CD4-positive, alpha-beta memory T cell (primary cell): Measurements from ENCODE around the gene ZBED3. TPM values are rescaled to one million over a fixed set of nuclear protein-coding genes. Genes with fewer than 3 reads are reported as not detected.
"Not testable (repeated sequence)": the region's sequence is repeated elsewhere in the genome, so short reads cannot be mapped to it uniquely, and the experiment has no call there.

ENCODE experiments used
- CTCF ChIA-PET: fragments of 350-600 bp; sonication (Branson Sonifier 250); formaldehyde crosslinking; loops from one replicate; lab custom pipeline; 2021; ENCODE audit warnings: inconsistent platforms; ENCODE audit not compliant: partially characterized antibody; lab: Charles Lee
- POLR2A ChIA-PET: fragments of 350-600 bp; sonication (Branson Sonifier 250); formaldehyde crosslinking; loops from one replicate; lab custom pipeline; 2021; ENCODE audit not compliant: partially characterized antibody; lab: Charles Lee
- DNase-seq, 5 donors: peaks; one replicate each; pipeline versions ENCODE4 v3.0.0 to v3.0.0-alpha.2; 2020 to 2022; ENCODE audit warnings: mixed read lengths in 1 of 5
- H3K27ac ChIP-seq: one replicate; pipeline ENCODE4 v1.7.0; 2013; ENCODE audit warnings: low read depth, low read length
- H3K27me3 ChIP-seq: 2 replicates; pipeline ENCODE4 v1.7.0; 2013; ENCODE audit warnings: mild to moderate bottlenecking, low read length, moderate library complexity; ENCODE audit not compliant: insufficient read depth
- H3K36me3 ChIP-seq: 2 replicates; pipeline ENCODE4 v1.7.0; 2013; ENCODE audit warnings: mild to moderate bottlenecking, low read length, moderate library complexity; ENCODE audit not compliant: insufficient read depth
- H3K4me1 ChIP-seq: 2 replicates; pipeline ENCODE4 v1.7.0; 2013; ENCODE audit warnings: mild to moderate bottlenecking, low read length, moderate library complexity; ENCODE audit not compliant: insufficient read depth
- H3K4me3 ChIP-seq, 2 donors: one replicate each; pipeline ENCODE4 v1.7.0; 2013; ENCODE audit warnings: low read length in 2 of 2, mild to moderate bottlenecking in 1 of 2
- H3K9me3 ChIP-seq, 2 donors: one replicate each; pipeline ENCODE4 v1.7.0; 2013; ENCODE audit warnings: low read length in 2 of 2, control low read depth in 1 of 2; ENCODE audit not compliant: control insufficient read depth in 1 of 2
- H3K27ac Mint-ChIP-seq, 7 donors: one replicate each; pipeline ENCODE4 v1.8.0; 2020 to 2021; ENCODE audit warnings: mixed read lengths in 7 of 7, mild to moderate bottlenecking in 6 of 7, inconsistent platforms in 3 of 7, moderate library complexity in 3 of 7
- H3K27me3 Mint-ChIP-seq, 2 donors: one replicate each; pipeline ENCODE4 v1.8.0; 2020 to 2021; ENCODE audit warnings: mixed read lengths in 2 of 2
- H3K36me3 Mint-ChIP-seq, 2 donors: one replicate each; pipeline ENCODE4 v1.8.0; 2020 to 2021; ENCODE audit warnings: mixed read lengths in 2 of 2, inconsistent platforms in 1 of 2, mild to moderate bottlenecking in 1 of 2
- H3K4me1 Mint-ChIP-seq, 4 donors: one replicate each; pipeline ENCODE4 v1.8.0; 2020 to 2021; ENCODE audit warnings: mixed read lengths in 4 of 4, mild to moderate bottlenecking in 1 of 4
- H3K4me3 Mint-ChIP-seq, 8 donors: one replicate each; pipeline ENCODE4 v1.8.0; 2020 to 2021; ENCODE audit warnings: mixed read lengths in 8 of 8, mild to moderate bottlenecking in 7 of 8, moderate library complexity in 6 of 8, inconsistent platforms in 3 of 8
- H3K9me3 Mint-ChIP-seq, 8 donors: one replicate each; pipeline ENCODE4 v1.8.0; 2020 to 2021; ENCODE audit warnings: mixed read lengths in 8 of 8, mild to moderate bottlenecking in 5 of 8, inconsistent platforms in 3 of 8, moderate library complexity in 1 of 8
- intact Hi-C: fragments of 100-400 bp; cut with micrococcal nuclease; formaldehyde crosslinking; loops from one replicate; pipeline ENCODE4 v1.15.1; 2023
- polyA plus RNA-seq, 2 donors: library from polyadenylated mRNA; unstranded; fragments of 300-500 nt; fragmentation: Illumina TruSeq; gene quantifications; one replicate each; pipeline ENCODE4 v1.2.3, GENCODE V29; 2021
- total RNA-seq, 2 experiments: library from RNA; stranded (reverse); gene quantifications; one replicate each; pipeline ENCODE4 v1.2.3, GENCODE V29; 2021

Gene ZBED3
- total and polyA plus RNA-seq, 4 experiments from 2014 or later = 0.15 to 1.4 (median 0.90) TPM

DNA sequence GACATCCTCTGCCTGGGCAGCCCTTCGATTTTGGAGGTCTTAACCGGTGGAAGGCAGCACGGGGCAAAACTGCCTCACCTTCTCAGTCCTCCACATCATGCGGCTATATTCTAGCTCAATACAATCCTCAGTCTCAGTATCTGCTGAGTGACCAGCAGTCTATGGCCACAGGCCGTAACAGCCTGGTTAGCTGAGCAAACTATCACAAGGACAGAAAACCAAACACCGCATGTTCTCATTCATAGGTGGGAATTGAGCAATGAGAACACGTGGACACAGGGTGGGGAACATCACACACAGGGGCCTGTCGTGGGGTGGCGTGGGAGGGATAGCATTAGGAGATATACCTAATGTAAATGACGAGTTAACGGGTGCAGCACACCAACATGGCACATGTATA is 6.6 kb downstream of the ZBED3 start:
- H3K27me3 Mint-ChIP-seq, H3K9me3 ChIP-seq, intact Hi-C loops, POLR2A ChIA-PET, H3K4me3 ChIP-seq, H3K36me3 Mint-ChIP-seq, H3K4me1 ChIP-seq, H3K4me3 Mint-ChIP-seq, H3K4me1 Mint-ChIP-seq, H3K9me3 Mint-ChIP-seq, H3K27ac ChIP-seq, H3K27me3 ChIP-seq, CTCF ChIA-PET, H3K36me3 ChIP-seq, DNase-seq: not testable (repeated sequence)
- H3K27ac Mint-ChIP-seq = peak overlapping the region in 1 of 7 donors; percentile 52

DNA sequence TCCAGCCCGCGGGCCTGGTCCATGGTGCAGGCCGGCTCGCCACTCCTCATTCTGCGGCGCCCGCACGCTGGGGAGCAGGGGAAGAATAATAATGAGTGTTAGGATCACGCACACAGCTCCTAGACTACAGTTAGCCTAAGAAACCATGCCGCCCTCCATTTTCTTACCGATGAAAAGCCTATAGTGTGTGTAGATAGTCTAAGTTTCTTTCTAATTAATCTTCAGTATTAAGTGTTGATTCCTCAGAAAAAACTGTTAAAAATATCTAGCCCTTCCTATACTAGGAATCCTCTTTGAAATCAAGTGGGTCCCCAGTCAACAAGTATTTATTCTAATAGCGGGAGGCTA is 9.3 kb downstream of the ZBED3 start:
- Mint-ChIP-seq H3K27me3 (no peaks in the 10 kb centered on the region), H3K9me3 (peaks cover 0 to 2% (median 0%) of the 10 kb centered on the region in 8 donors), H3K4me3 (peak overlapping the region in 7 of 8 donors; percentile 40 to 79 (median 68)), H3K27ac (no peak overlapping the region), H3K4me1 (peaks cover 6 to 9% (median 8%) of the 10 kb centered on the region in 4 donors), H3K36me3 (peaks cover 1 to 9% of the 10 kb centered on the region in 2 donors)
- CTCF ChIA-PET = interaction anchor here (1.0 to 2.4 kb wide), 6 partner anchors 8 to 229 kb away, joined by 3 to 16 read pairs (median 7); partner anchors contain the start of genes AGGF1 and ZBED3
- H3K9me3 ChIP-seq = no peaks in the 10 kb centered on the region
- H3K4me3 ChIP-seq = no peak overlapping the region
- H3K27me3 ChIP-seq = no peaks in the 10 kb centered on the region
- H3K27ac ChIP-seq = no peak overlapping the region
- no peaks in the 10 kb centered on the region for H3K36me3 ChIP-seq
- no peak for DNase-seq
- intact Hi-C loops = loop anchor here (1.0 to 2.0 kb wide), 2 partner anchors 210 to 477 kb away; no protein-coding TSS in a partner anchor
- POLR2A ChIA-PET = interaction anchor here (1.0 kb wide), 1 partner anchor 10 kb away, joined by 3 read pairs; no protein-coding TSS in a partner anchor
- H3K4me1 ChIP-seq = peaks cover 5% of the 10 kb centered on the region

DNA sequence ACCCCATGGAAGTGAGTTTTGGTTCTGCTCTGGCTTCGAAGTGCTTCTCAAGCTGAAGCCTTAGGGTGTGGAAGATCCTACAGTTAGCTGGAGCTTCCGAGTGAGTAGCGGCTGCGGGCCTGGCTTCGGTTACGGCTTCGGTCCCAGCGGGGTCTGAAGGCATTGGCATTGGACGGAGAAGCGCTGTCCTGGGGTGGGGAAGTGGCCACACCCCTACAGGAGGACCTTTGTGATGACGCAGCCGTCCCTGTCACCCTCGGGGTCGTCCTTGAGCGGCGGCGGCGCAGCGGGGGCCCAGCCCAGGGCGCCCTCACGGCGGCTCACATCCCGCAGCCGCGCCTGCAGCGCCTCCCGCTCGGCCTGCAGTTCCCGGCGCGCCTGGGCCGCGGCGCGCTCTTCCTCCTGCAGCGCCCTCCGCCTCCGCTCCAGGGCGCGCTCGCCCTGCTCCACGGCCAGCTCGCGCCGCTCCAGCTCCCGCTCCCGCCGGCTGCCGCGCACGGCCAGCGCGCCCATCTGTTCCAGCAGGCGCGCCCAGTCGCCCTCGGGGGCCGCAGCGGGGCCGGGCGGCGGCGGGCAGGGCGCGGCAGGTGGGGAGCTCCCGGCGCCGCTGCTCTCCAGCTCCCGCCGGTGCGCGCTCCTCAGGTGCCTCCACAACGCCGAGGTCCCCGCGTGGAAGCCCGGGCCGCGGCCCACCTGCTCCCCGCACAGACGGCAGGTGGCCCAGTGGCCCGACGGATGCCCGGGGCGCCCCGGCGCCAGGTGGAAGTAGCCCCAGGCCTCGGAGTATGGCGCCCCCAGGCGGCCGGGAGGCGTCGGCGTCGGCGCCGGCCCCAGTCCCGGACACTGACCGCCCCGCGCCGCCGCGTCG is 9.9 kb downstream of the ZBED3 start:
- Mint-ChIP-seq H3K9me3 (peaks cover 0 to under 1% (median 0%) of the 10 kb centered on the region in 8 donors), H3K4me3 (peak overlapping the region; percentile 39 to 78 (median 60)), H3K27me3 (no peaks in the 10 kb centered on the region), H3K4me1 (peaks cover 6 to 9% (median 8%) of the 10 kb centered on the region in 4 donors), H3K27ac (peak overlapping the region in 1 of 7 donors; percentile 26), H3K36me3 (peaks cover 1 to 9% of the 10 kb centered on the region in 2 donors)
- Histone ChIP-seq H3K36me3 (no peaks in the 10 kb centered on the region), H3K27ac (no peak overlapping the region), H3K4me1 (peaks cover 5% of the 10 kb centered on the region), H3K27me3 (no peaks in the 10 kb centered on the region), H3K4me3 (no peak overlapping the region), H3K9me3 (no peaks in the 10 kb centered on the region)
- ChIA-PET POLR2A (interaction anchor here (1.0 to 1.1 kb wide), 2 partner anchors 11 to 47 kb away, joined by 3 read pairs; partner anchors contain the start of gene AGGF1), CTCF (interaction anchor here (0.8 to 2.4 kb wide), 10 partner anchors 9 to 228 kb away, joined by 3 to 16 read pairs (median 4); partner anchors contain the start of genes AGGF1 and ZBED3)
- DNase-seq = peak; percentile 25 to 44 (median 35)
- intact Hi-C loops = loop anchor here (1.0 kb wide), 1 partner anchor 209 kb away; no protein-coding TSS in a partner anchor

DNA sequence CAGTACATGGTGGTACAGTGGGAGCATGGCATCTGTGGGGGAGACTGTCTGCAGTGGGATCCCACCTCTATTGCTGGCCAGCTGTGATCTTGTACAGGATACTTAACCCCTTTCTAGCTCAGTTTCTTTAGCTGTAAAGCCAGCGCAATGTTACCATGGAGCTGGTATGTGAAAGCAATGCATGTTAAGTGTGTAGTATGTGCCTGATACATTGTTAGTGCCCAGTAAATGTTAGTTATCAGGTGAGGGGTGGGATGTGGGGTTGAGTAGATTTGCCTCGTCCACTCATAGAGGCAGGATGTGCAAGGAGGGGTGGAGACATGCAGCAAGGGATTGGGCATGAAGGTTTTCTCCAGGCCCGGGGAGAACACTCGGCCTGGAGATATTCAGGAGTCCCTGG is 12.3 kb downstream of the ZBED3 start:
- CTCF ChIA-PET = no interaction called here
- DNase-seq = no peak
- POLR2A ChIA-PET = no interaction called here
- Histone ChIP-seq H3K4me1 (peaks cover 5% of the 10 kb centered on the region), H3K9me3 (no peaks in the 10 kb centered on the region), H3K4me3 (no peak overlapping the region), H3K36me3 (peaks cover 6% of the 10 kb centered on the region), H3K27me3 (no peaks in the 10 kb centered on the region), H3K27ac (no peak overlapping the region)
- Mint-ChIP-seq H3K4me3 (peak overlapping the region in 3 of 8 donors; percentile 2 to 17 (median 15)), H3K36me3 (peaks cover 3 to 11% of the 10 kb centered on the region in 2 donors), H3K27ac (peak overlapping the region in 1 of 7 donors; percentile 40), H3K27me3 (no peaks in the 10 kb centered on the region), H3K4me1 (peaks cover 6 to 10% (median 8%) of the 10 kb centered on the region in 4 donors), H3K9me3 (no peaks in the 10 kb centered on the region)
- intact Hi-C loops = no loop called here

DNA sequence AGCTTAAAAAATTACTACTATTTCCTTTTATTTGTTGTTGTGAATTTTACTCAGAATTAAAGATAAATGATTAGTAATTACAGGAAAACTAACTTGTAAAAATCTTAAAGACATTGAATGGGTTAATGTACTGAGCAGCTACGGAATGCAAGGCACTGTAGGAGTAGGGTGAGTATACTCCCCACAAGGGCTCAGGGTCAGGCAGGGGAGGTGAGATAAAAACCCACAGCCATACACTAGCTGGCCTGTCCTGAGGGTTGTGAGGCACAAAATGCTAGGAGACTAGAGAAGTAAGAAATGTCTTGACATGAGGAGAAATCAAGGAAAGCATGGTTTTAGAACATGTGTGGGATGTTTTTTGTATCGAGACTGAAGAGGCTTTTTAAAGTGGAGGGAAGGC is 13.4 kb downstream of the ZBED3 start:
- Mint-ChIP-seq H3K9me3 (no peaks in the 10 kb centered on the region), H3K27me3 (no peaks in the 10 kb centered on the region), H3K36me3 (peaks cover 7 to 19% of the 10 kb centered on the region in 2 donors), H3K4me1 (peaks cover 6 to 10% (median 8%) of the 10 kb centered on the region in 4 donors), H3K4me3 (no peak overlapping the region), H3K27ac (no peak overlapping the region)
- POLR2A ChIA-PET = no interaction called here
- peaks cover 6% of the 10 kb centered on the region for H3K36me3 ChIP-seq
- H3K27ac ChIP-seq = no peak overlapping the region
- H3K4me3 ChIP-seq = no peak overlapping the region
- H3K27me3 ChIP-seq = no peaks in the 10 kb centered on the region
- DNase-seq = no peak
- H3K9me3 ChIP-seq = no peaks in the 10 kb centered on the region
- intact Hi-C loops = no loop called here
- CTCF ChIA-PET = no interaction called here
- H3K4me1 ChIP-seq = peaks cover 5% of the 10 kb centered on the region

DNA sequence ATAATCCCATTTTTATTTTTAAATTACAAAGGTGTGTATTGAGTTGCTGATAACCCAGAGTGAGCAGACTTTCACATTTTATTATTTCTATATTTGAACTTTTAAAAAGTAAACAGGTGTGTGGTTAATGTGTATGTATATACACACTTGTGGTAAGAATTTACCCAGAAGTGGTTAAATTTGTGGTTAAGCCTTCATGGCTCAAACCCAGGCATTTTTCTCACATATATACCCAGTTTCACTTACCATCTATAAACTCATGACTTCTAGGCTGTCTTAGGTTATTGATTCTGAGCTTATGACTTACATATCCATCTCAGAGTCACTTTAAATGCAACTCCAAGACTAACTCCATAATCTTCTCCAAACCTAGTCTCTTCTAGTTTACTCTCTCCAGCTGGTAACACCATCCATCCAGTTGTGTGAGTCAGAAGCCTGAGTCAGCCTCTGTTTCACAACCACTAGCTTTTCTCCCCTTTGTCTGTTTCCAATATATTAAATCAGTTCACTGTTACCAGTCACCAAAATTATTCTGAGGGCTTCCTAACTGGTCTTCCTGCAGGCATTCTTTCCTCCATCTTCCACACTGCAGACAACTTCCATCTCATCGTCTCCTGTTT is 20.2 kb downstream of the ZBED3 start:
- Mint-ChIP-seq H3K4me3 (no peak overlapping the region), H3K27me3 (no peaks in the 10 kb centered on the region), H3K4me1 (peaks cover 5 to 14% (median 11%) of the 10 kb centered on the region in 4 donors), H3K9me3 (no peaks in the 10 kb centered on the region), H3K27ac (peak overlapping the region in 2 of 7 donors; percentile 0 to 26), H3K36me3 (peaks cover 52 to 59% of the 10 kb centered on the region in 2 donors)
- intact Hi-C loops = no loop called here
- no peak for DNase-seq
- H3K36me3 ChIP-seq = peaks cover 24% of the 10 kb centered on the region
- no peaks in the 10 kb centered on the region for H3K9me3 ChIP-seq
- no peak overlapping the region for H3K4me3 ChIP-seq
- ChIA-PET POLR2A (interaction anchor here (2.4 kb wide), 1 partner anchor 36 kb away, joined by 7 read pairs; the partner anchor contains the start of gene AGGF1), CTCF (interaction anchor here (1.0 kb wide), 1 partner anchor 11 kb away, joined by 3 read pairs; no protein-coding TSS in a partner anchor)
- H3K4me1 ChIP-seq = no peaks in the 10 kb centered on the region
- no peaks in the 10 kb centered on the region for H3K27me3 ChIP-seq
- no peak overlapping the region for H3K27ac ChIP-seq
